ENCODE data around the gene TF.

Gene TF

GRCh38 chr3:133756716-133757694 lies 10.8 kb downstream of the TF start:
- no peak overlapping the region for H3K4me3 ChIP-seq (ENCODE audit: low read depth in 1 of 2, low read length in 2 of 2)
- H3K27ac ChIP-seq (ENCODE audit: low read depth, low read length), result no peak overlapping the region
- H3K9ac ChIP-seq (ENCODE audit: low read depth in 1 of 2, low read length in 2 of 2), result no peak overlapping the region
- no peaks in the 10 kb centered on the region for H3K27me3 ChIP-seq (ENCODE audit: control insufficient read depth in 1 of 2, insufficient read depth in 2 of 2, low read length in 2 of 2)
- H3K4me1 ChIP-seq (ENCODE audit: control insufficient read depth in 1 of 2, insufficient read depth in 2 of 2, low read length in 2 of 2), result no peaks in the 10 kb centered on the region
- H3K36me3 ChIP-seq (ENCODE audit: control insufficient read depth in 1 of 2, insufficient read depth in 2 of 2, low read length in 2 of 2), result no peaks in the 10 kb centered on the region
- no peaks in the 10 kb centered on the region for H3K9me3 ChIP-seq (ENCODE audit: control insufficient read depth in 1 of 2, low read length in 2 of 2)

GRCh38 chr3:133757701-133758567 lies 11.7 kb downstream of the TF start:
- no peak overlapping the region for H3K27ac ChIP-seq (ENCODE audit: low read depth, low read length)
- no peak overlapping the region for H3K9ac ChIP-seq (ENCODE audit: low read depth in 1 of 2, low read length in 2 of 2)
- H3K27me3 ChIP-seq (ENCODE audit: control insufficient read depth in 1 of 2, insufficient read depth in 2 of 2, low read length in 2 of 2), result no peaks in the 10 kb centered on the region
- H3K4me1 ChIP-seq (ENCODE audit: control insufficient read depth in 1 of 2, insufficient read depth in 2 of 2, low read length in 2 of 2), result no peaks in the 10 kb centered on the region
- no peaks in the 10 kb centered on the region for H3K9me3 ChIP-seq (ENCODE audit: control insufficient read depth in 1 of 2, low read length in 2 of 2)
- H3K4me3 ChIP-seq (ENCODE audit: low read depth in 1 of 2, low read length in 2 of 2), result no peak overlapping the region
- no peaks in the 10 kb centered on the region for H3K36me3 ChIP-seq (ENCODE audit: control insufficient read depth in 1 of 2, insufficient read depth in 2 of 2, low read length in 2 of 2)

DNA sequence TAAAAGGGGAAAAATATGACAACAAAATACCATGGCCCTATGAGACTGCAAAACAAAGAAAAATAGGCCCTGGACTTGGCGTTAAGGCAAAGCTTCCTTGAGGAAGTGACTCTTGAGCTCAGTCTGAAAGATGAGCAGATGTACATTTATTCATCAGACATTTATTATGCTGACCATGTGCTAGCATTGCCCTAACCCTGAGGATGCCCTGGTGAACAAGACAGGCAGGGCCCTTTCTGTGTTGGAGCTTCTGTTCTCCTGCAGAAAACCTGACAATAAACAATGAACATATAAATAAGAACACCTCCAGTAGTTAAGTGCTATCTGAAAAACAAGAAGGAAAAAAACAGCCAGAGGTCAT lies 12.4 kb downstream of the TF start:
- H3K9me3 ChIP-seq (ENCODE audit: control insufficient read depth in 1 of 2, low read length in 2 of 2), result no peaks in the 10 kb centered on the region
- no peaks in the 10 kb centered on the region for H3K4me1 ChIP-seq (ENCODE audit: control insufficient read depth in 1 of 2, insufficient read depth in 2 of 2, low read length in 2 of 2)
- no peaks in the 10 kb centered on the region for H3K27me3 ChIP-seq (ENCODE audit: control insufficient read depth in 1 of 2, insufficient read depth in 2 of 2, low read length in 2 of 2)
- no peak overlapping the region for H3K4me3 ChIP-seq (ENCODE audit: low read depth in 1 of 2, low read length in 2 of 2)
- no peak overlapping the region for H3K27ac ChIP-seq (ENCODE audit: low read depth, low read length)
- H3K9ac ChIP-seq (ENCODE audit: low read depth in 1 of 2, low read length in 2 of 2), result no peak overlapping the region
- no peaks in the 10 kb centered on the region for H3K36me3 ChIP-seq (ENCODE audit: control insufficient read depth in 1 of 2, insufficient read depth in 2 of 2, low read length in 2 of 2)

DNA sequence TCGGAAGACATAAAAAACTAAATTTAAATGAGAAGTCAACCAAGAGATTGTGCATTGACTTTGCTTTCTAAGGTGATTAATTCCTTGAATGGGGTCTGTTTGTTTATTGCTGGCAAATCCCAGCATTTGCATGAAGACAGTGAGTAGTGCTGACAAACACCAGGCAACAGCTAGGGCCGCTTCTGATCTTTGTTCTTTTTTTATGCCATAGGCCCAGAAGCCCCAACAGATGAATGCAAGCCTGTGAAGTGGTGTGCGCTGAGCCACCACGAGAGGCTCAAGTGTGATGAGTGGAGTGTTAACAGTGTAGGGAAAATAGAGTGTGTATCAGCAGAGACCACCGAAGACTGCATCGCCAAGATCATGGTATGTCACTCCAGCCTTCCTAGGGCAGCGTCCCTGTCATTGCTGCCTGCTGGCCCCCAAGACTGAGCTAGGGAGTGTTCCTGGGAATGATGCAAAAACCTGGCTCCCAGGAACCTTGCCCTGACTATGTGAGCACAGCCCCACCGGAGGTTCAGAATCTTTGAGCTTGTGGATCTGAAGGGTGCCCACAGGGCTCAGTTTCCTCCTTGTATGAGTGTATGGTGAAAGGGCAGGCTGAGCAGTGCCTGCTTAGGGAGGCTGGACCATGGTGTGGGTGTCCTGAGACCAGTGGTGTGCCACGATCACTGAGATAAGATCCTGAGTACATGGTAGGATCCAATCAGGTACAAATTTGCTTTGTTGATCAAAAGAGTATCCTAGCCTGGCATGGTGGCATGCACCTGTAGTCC lies 13.0 kb downstream of the TF start:
- H3K4me3 ChIP-seq (ENCODE audit: low read depth in 1 of 2, low read length in 2 of 2), result no peak overlapping the region
- H3K27me3 ChIP-seq (ENCODE audit: control insufficient read depth in 1 of 2, insufficient read depth in 2 of 2, low read length in 2 of 2), result no peaks in the 10 kb centered on the region
- no peak overlapping the region for H3K9ac ChIP-seq (ENCODE audit: low read depth in 1 of 2, low read length in 2 of 2)
- no peaks in the 10 kb centered on the region for H3K9me3 ChIP-seq (ENCODE audit: control insufficient read depth in 1 of 2, low read length in 2 of 2)
- H3K36me3 ChIP-seq (ENCODE audit: control insufficient read depth in 1 of 2, insufficient read depth in 2 of 2, low read length in 2 of 2), result no peaks in the 10 kb centered on the region
- no peaks in the 10 kb centered on the region for H3K4me1 ChIP-seq (ENCODE audit: control insufficient read depth in 1 of 2, insufficient read depth in 2 of 2, low read length in 2 of 2)
- H3K27ac ChIP-seq (ENCODE audit: low read depth, low read length), result no peak overlapping the region

- H3K4me1 ChIP-seq (ENCODE audit: control insufficient read depth in 1 of 2, insufficient read depth in 2 of 2, low read length in 2 of 2), result no peaks in the 10 kb centered on the region
- H3K27me3 ChIP-seq (ENCODE audit: control insufficient read depth in 1 of 2, insufficient read depth in 2 of 2, low read length in 2 of 2), result no peaks in the 10 kb centered on the region
- H3K9ac ChIP-seq (ENCODE audit: low read depth in 1 of 2, low read length in 2 of 2), result no peak overlapping the region
- H3K27ac ChIP-seq (ENCODE audit: low read depth, low read length), result no peak overlapping the region
- no peak overlapping the region for H3K4me3 ChIP-seq (ENCODE audit: low read depth in 1 of 2, low read length in 2 of 2)
- H3K9me3 ChIP-seq (ENCODE audit: control insufficient read depth in 1 of 2, low read length in 2 of 2), result no peaks in the 10 kb centered on the region
- no peaks in the 10 kb centered on the region for H3K36me3 ChIP-seq (ENCODE audit: control insufficient read depth in 1 of 2, insufficient read depth in 2 of 2, low read length in 2 of 2)
Observed at GRCh38 chr3:133759740-133760305, 13.6 kb downstream of the TF start.

DNA sequence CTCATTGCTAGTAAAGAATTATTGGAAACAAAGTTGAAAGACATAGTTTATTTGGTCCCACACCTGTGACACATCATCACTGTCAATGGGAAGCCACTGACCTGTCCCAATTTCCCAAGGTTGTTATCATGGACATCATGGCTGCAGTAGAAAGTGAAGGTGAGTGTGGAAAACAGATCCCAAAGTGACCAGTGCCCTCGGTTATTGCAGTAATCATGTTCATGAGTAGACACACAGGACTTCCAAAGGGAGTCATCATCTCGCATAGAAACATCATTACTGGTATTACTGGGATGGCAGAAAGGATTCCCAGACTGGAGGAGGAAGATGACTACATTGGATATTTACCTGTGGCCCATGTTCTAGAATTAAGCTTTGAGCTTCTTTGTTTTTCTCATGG lies 14.7 kb downstream of the TF start:
- Histone ChIP-seq H3K9ac (ENCODE audit: low read depth in 1 of 2, low read length in 2 of 2) (no peak overlapping the region), H3K27me3 (ENCODE audit: control insufficient read depth in 1 of 2, insufficient read depth in 2 of 2, low read length in 2 of 2) (no peaks in the 10 kb centered on the region), H3K4me1 (ENCODE audit: control insufficient read depth in 1 of 2, insufficient read depth in 2 of 2, low read length in 2 of 2) (no peaks in the 10 kb centered on the region), H3K9me3 (ENCODE audit: control insufficient read depth in 1 of 2, low read length in 2 of 2) (no peaks in the 10 kb centered on the region), H3K36me3 (ENCODE audit: control insufficient read depth in 1 of 2, insufficient read depth in 2 of 2, low read length in 2 of 2) (no peaks in the 10 kb centered on the region), H3K27ac (ENCODE audit: low read depth, low read length) (no peak overlapping the region), H3K4me3 (ENCODE audit: low read depth in 1 of 2, low read length in 2 of 2) (no peak overlapping the region)

GRCh38 chr3:133761605-133762484 lies 15.7 kb downstream of the TF start:
- Histone ChIP-seq H3K27ac (ENCODE audit: low read depth, low read length) (no peak overlapping the region), H3K4me3 (ENCODE audit: low read depth in 1 of 2, low read length in 2 of 2) (no peak overlapping the region)

DNA sequence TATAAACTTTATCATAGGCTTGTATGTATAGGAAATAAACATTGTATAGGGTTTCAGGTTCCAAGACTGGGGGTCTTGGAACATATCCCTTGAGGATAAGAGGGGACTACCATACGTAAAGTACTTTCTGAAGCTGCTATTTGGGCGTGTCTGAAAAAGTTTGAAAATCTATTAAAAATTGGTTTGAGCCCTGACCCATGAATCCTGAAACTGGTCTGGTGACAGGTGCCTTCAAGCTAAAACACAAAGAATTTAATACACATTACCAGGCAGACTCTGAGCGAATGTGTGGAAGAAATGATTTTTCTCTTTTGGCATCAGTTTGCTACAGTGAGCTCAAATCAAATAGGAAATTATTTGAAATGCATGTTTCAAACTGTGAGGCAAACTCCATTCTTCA lies 16.3 kb downstream of the TF start:
- Histone ChIP-seq H3K27me3 (ENCODE audit: control insufficient read depth in 1 of 2, insufficient read depth in 2 of 2, low read length in 2 of 2) (no peaks in the 10 kb centered on the region), H3K4me1 (ENCODE audit: control insufficient read depth in 1 of 2, insufficient read depth in 2 of 2, low read length in 2 of 2) (no peaks in the 10 kb centered on the region), H3K27ac (ENCODE audit: low read depth, low read length) (no peak overlapping the region), H3K9me3 (ENCODE audit: control insufficient read depth in 1 of 2, low read length in 2 of 2) (no peaks in the 10 kb centered on the region), H3K9ac (ENCODE audit: low read depth in 1 of 2, low read length in 2 of 2) (no peak overlapping the region), H3K36me3 (ENCODE audit: control insufficient read depth in 1 of 2, insufficient read depth in 2 of 2, low read length in 2 of 2) (no peaks in the 10 kb centered on the region), H3K4me3 (ENCODE audit: low read depth in 1 of 2, low read length in 2 of 2) (no peak overlapping the region)

More at GRCh38 chr3:133761605-133762484, 15.7 kb downstream of the TF start:
- H3K9ac ChIP-seq (ENCODE audit: low read depth in 1 of 2, low read length in 2 of 2), result no peak overlapping the region
- H3K36me3 ChIP-seq (ENCODE audit: control insufficient read depth in 1 of 2, insufficient read depth in 2 of 2, low read length in 2 of 2), result no peaks in the 10 kb centered on the region
- no peaks in the 10 kb centered on the region for H3K27me3 ChIP-seq (ENCODE audit: control insufficient read depth in 1 of 2, insufficient read depth in 2 of 2, low read length in 2 of 2)
- no peaks in the 10 kb centered on the region for H3K9me3 ChIP-seq (ENCODE audit: control insufficient read depth in 1 of 2, low read length in 2 of 2)
- H3K4me1 ChIP-seq (ENCODE audit: control insufficient read depth in 1 of 2, insufficient read depth in 2 of 2, low read length in 2 of 2), result no peaks in the 10 kb centered on the region

Measured in duodenal mucosa (tissue), 2 donors.